Mammary epithelial cell (primary cell): ENCODE results near the gene SEPTIN7.

Experiments used
- CTCF ChIP-seq, 2 donors: IDR thresholded peaks in 1 of 2; conservative IDR thresholded peaks in 1 of 2; 2 replicates each; pipeline ENCODE4 v1.5.1; 2011 to 2012; ENCODE audit warnings: inconsistent platforms in 2 of 2, low read length in 2 of 2, mild to moderate bottlenecking in 2 of 2, control low read depth in 1 of 2, low read depth in 1 of 2; ENCODE audit not compliant: insufficient read depth in 1 of 2; ENCODE audit errors: extremely low read depth in 1 of 2
- EZH2 ChIP-seq: IDR thresholded peaks from 2 replicates; pipeline ENCODE4 v1.6.1; 2012; ENCODE audit warnings: low read length, inconsistent platforms, borderline replicate concordance

DNA sequence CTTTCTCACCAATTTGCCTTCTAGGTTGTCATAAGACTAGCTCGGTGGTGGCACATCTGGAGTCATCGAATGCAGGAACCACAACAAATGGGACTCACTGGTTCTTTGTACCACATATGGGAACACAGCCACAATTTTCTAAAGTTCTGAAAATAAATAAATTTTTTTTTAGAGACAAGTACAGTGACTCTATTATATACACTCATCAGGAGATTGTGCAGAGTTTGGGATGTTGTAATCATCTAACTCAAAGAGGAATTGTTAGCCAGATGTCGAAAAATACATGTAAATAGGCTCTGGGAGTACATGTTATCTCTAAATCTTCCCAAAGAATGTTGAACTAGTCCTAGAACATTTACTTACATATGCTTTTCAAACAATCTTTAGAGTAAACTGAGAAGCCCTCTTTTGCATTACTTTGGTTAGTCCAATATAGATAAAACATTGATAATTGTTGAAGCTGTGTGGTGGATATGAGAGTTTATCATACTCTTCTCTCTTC lies 19.6 kb upstream of the SEPTIN7 start:
- TF ChIP-seq CTCF (conservative IDR thresholded peaks at IDR 0.05 in 1 of 2, IDR thresholded peaks at IDR 0.05 in 1 of 2; ENCODE audit: extremely low read depth in 1 of 2, insufficient read depth in 1 of 2, low read depth in 1 of 2, low read length in 2 of 2) (no peak), EZH2 (no peak)
